ENCODE results near the gene BACH2. TPM values are rescaled to one million over a fixed set of nuclear protein-coding genes. Genes with fewer than 3 reads are reported as not detected.

BACH2 gene
- total RNA-seq, 4 donors from 2014 or later: 8.5 to 20.0 (median 13.3) TPM

DNA sequence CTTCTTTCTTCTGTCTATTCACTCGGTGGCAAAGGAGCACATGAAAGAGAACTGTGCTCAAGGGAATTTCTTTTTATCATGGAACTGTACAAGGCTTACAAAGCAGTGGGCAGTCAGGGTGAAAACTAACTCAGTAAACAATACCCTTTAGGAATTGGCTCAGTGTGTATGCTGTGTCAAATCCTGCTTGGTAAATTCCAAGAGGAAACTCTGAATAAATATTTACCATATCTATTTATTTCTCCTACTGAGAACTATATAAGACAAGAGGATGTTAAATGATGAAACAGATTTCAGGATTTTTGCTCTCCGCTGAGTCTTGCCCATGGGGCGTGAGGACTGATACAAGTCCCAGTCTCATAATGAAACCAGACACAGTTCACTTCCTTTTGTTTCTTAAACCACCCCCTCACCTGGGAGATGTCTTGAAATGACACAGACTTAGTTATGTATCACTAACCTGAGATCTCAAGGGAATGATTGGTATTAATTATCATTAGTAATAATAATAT lies 188.8 kb downstream of the BACH2 start:
- no peak for DNase-seq (ENCODE audit: low spot score in 2 of 2)
- H3K36me3 ChIP-seq: no peaks in the 10 kb centered on the region
- no peaks in the 10 kb centered on the region for H3K9me3 ChIP-seq
- 68% methylated on average over 3 of the region's 3 CpGs for WGBS
- no peaks in the 10 kb centered on the region for H3K4me1 ChIP-seq
- no peak overlapping the region for H3K27ac ChIP-seq
- TF ChIP-seq EP300 (IDR thresholded peaks at IDR 0.05) (no peak), POLR2AphosphoS5 (IDR thresholded peaks at IDR 0.05) (no peak), POLR2A (IDR thresholded peaks at IDR 0.05) (no peak)
- TF ChIP-seq, protein P1, sequence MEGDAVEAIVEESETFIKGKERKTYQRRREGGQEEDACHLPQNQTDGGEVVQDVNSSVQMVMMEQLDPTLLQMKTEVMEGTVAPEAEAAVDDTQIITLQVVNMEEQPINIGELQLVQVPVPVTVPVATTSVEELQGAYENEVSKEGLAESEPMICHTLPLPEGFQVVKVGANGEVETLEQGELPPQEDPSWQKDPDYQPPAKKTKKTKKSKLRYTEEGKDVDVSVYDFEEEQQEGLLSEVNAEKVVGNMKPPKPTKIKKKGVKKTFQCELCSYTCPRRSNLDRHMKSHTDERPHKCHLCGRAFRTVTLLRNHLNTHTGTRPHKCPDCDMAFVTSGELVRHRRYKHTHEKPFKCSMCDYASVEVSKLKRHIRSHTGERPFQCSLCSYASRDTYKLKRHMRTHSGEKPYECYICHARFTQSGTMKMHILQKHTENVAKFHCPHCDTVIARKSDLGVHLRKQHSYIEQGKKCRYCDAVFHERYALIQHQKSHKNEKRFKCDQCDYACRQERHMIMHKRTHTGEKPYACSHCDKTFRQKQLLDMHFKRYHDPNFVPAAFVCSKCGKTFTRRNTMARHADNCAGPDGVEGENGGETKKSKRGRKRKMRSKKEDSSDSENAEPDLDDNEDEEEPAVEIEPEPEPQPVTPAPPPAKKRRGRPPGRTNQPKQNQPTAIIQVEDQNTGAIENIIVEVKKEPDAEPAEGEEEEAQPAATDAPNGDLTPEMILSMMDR (IDR thresholded peaks at IDR 0.05): no peak
- H3K27me3 ChIP-seq: no peaks in the 10 kb centered on the region
- no peak overlapping the region for H3K4me3 ChIP-seq

DNA sequence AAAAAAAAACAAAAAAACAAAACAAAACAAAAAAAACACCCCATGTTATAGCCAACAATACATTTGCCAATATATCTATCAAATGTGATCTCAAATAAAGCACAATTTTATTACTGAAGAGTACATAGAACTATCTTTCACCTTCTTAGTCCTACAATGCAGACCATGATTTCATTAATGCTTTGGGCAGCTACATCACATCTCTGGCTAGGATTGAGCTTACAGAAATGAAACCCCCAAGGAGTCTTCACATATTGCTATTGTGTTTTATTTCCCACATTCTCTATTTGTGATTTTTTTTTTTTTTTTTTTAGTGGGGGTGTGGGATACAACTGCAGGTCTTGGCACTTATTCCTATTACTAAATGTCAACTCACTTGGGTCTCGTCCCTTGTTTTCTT lies 189.3 kb downstream of the BACH2 start:
- Histone ChIP-seq H3K4me1 (no peaks in the 10 kb centered on the region), H3K27ac (no peak overlapping the region), H3K36me3 (no peaks in the 10 kb centered on the region), H3K9me3 (no peaks in the 10 kb centered on the region), H3K4me3 (no peak overlapping the region), H3K27me3 (no peaks in the 10 kb centered on the region)
- TF ChIP-seq, protein P1 (IDR thresholded peaks at IDR 0.05): no peak
- TF ChIP-seq POLR2A (IDR thresholded peaks at IDR 0.05): no peak
- TF ChIP-seq POLR2AphosphoS5 (IDR thresholded peaks at IDR 0.05): no peak
- TF ChIP-seq EP300 (IDR thresholded peaks at IDR 0.05): no peak
- no peak for DNase-seq (ENCODE audit: low spot score in 2 of 2)
- WGBS: 55% methylated on average over 1 of the region's 1 CpG

- H3K36me3 ChIP-seq: no peaks in the 10 kb centered on the region
- TF ChIP-seq EP300 (IDR thresholded peaks at IDR 0.05): no peak
- TF ChIP-seq, protein P1 (IDR thresholded peaks at IDR 0.05): no peak
- no peak for TF ChIP-seq POLR2A (IDR thresholded peaks at IDR 0.05)
- no peak for TF ChIP-seq POLR2AphosphoS5 (IDR thresholded peaks at IDR 0.05)
- 100% methylated on average over 3 of the region's 3 CpGs for WGBS
- H3K4me3 ChIP-seq: no peak overlapping the region
- no peak overlapping the region for H3K27ac ChIP-seq
- DNase-seq (ENCODE audit: low spot score in 2 of 2): no peak
- no peaks in the 10 kb centered on the region for H3K27me3 ChIP-seq
- H3K9me3 ChIP-seq: no peaks in the 10 kb centered on the region
- no peaks in the 10 kb centered on the region for H3K4me1 ChIP-seq
These were observed 190.2 kb downstream of the BACH2 start for GRCh38 chr6:90106449-90106848.

- Histone ChIP-seq H3K27ac (no peak overlapping the region), H3K9me3 (no peaks in the 10 kb centered on the region), H3K27me3 (no peaks in the 10 kb centered on the region), H3K4me1 (no peaks in the 10 kb centered on the region), H3K36me3 (no peaks in the 10 kb centered on the region), H3K4me3 (no peak overlapping the region)
- TF ChIP-seq, protein P1 (IDR thresholded peaks at IDR 0.05): no peak
- TF ChIP-seq POLR2A (IDR thresholded peaks at IDR 0.05) (no peak), POLR2AphosphoS5 (IDR thresholded peaks at IDR 0.05) (no peak), EP300 (IDR thresholded peaks at IDR 0.05) (no peak)
- no peak for DNase-seq (ENCODE audit: low spot score in 2 of 2)
- WGBS: 75% methylated on average over 1 of the region's 1 CpG
These were observed 191.0 kb downstream of the BACH2 start for GRCh38 chr6:90105506-90106170.

- TF ChIP-seq, protein P1 (IDR thresholded peaks at IDR 0.05): no peak
- TF ChIP-seq EP300 (IDR thresholded peaks at IDR 0.05) (no peak), POLR2AphosphoS5 (IDR thresholded peaks at IDR 0.05) (no peak), POLR2A (IDR thresholded peaks at IDR 0.05) (no peak)
- DNase-seq (ENCODE audit: low spot score in 2 of 2): no peak
- no peaks in the 10 kb centered on the region for H3K36me3 ChIP-seq
- no peak overlapping the region for H3K27ac ChIP-seq
- H3K9me3 ChIP-seq: no peaks in the 10 kb centered on the region
- 78% methylated on average over 13 of the region's 13 CpGs for WGBS
- H3K4me1 ChIP-seq: peaks cover 9% of the 10 kb centered on the region
- H3K27me3 ChIP-seq: no peaks in the 10 kb centered on the region
- no peak overlapping the region for H3K4me3 ChIP-seq
These were observed 193.4 kb downstream of the BACH2 start for GRCh38 chr6:90103056-90103800.
